ENCODE measurements around the gene MALL. TPM values are rescaled to one million over a fixed set of nuclear protein-coding genes. Genes with fewer than 3 reads are reported as not detected.

Gene MALL
- total and polyA plus RNA-seq, 10 of the 15 experiments (the other 5 are each of a cell fraction or from before 2014, with no cell fraction given): 0.26 TPM; not detected in 9

GRCh38 chr2:110095994-110096633 is 19.5 kb downstream of the MALL start:
- H3K36me3 ChIP-seq (ENCODE audit: control insufficient read depth in 2 of 2, insufficient read depth in 2 of 2, low read length in 1 of 2): no peaks in the 10 kb centered on the region
- ChIA-PET POLR2A (no interaction called here), RAD21 (ENCODE audit: unreplicated experiment) (no interaction called here), SMC1A (ENCODE audit: uncharacterized antibody, unreplicated experiment) (no interaction called here), CTCF (no interaction called here)
- no peaks in the 10 kb centered on the region for H3K27me3 ChIP-seq (replicated peaks in 1 of 2; ENCODE audit: control insufficient read depth in 2 of 2, insufficient read depth in 2 of 2, low read length in 1 of 2)
- no peaks in the 10 kb centered on the region for H3K4me1 ChIP-seq (ENCODE audit: control insufficient read depth, insufficient read depth, low read length)
- intact Hi-C loops (cut with micrococcal nuclease; ENCODE audit: unreplicated experiment): no loop called here
- no peak overlapping the region for H3K27ac ChIP-seq (ENCODE audit: control insufficient read depth, insufficient read depth)
- no peak overlapping the region for H3K4me2 ChIP-seq (ENCODE audit: control insufficient read depth, insufficient read depth)
- H4K20me1 ChIP-seq (ENCODE audit: control insufficient read depth, insufficient read depth): no peaks in the 10 kb centered on the region
- no peaks in the 10 kb centered on the region for H3K9me3 ChIP-seq (replicated peaks; ENCODE audit: control insufficient read depth, insufficient read depth, low read length)
- BruUV-seq (replicated peaks): no TSS peak
- no peak overlapping the region for H2AFZ ChIP-seq (ENCODE audit: control insufficient read depth, low read depth, low read length)
- H3K79me2 ChIP-seq (ENCODE audit: control insufficient read depth, insufficient read depth, low read length): no peaks in the 10 kb centered on the region
- in situ Hi-C loops (cut with MboI): no loop called here
- FAIRE-seq (no peak), DNase-seq (ENCODE audit: low read depth, low spot score) (no peak), ATAC-seq (no peak)
- TF ChIP-seq, protein P1, sequence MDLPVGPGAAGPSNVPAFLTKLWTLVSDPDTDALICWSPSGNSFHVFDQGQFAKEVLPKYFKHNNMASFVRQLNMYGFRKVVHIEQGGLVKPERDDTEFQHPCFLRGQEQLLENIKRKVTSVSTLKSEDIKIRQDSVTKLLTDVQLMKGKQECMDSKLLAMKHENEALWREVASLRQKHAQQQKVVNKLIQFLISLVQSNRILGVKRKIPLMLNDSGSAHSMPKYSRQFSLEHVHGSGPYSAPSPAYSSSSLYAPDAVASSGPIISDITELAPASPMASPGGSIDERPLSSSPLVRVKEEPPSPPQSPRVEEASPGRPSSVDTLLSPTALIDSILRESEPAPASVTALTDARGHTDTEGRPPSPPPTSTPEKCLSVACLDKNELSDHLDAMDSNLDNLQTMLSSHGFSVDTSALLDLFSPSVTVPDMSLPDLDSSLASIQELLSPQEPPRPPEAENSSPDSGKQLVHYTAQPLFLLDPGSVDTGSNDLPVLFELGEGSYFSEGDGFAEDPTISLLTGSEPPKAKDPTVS (IDR thresholded peaks at IDR 0.05; ENCODE audit: low read depth, low read length): no peak
- TF ChIP-seq MYB (IDR thresholded peaks at IDR 0.05; ENCODE audit: borderline replicate concordance, low read depth, low read length) (no peak), SREBF2 (IDR thresholded peaks at IDR 0.05; ENCODE audit: low read length) (no peak), RAD51 (IDR thresholded peaks at IDR 0.05) (no peak), YBX1 (IDR thresholded peaks at IDR 0.05) (no peak), SUPT20H (IDR thresholded peaks at IDR 0.05; ENCODE audit: borderline replicate concordance, control insufficient read depth, low read depth, low read length) (no peak), SIX5 (IDR thresholded peaks at IDR 0.05; ENCODE audit: low read depth, low read length, severe bottlenecking) (no peak), SP1 (IDR thresholded peaks at IDR 0.05; ENCODE audit: low read depth, low read length) (no peak)
- TF ChIP-seq, protein P2, sequence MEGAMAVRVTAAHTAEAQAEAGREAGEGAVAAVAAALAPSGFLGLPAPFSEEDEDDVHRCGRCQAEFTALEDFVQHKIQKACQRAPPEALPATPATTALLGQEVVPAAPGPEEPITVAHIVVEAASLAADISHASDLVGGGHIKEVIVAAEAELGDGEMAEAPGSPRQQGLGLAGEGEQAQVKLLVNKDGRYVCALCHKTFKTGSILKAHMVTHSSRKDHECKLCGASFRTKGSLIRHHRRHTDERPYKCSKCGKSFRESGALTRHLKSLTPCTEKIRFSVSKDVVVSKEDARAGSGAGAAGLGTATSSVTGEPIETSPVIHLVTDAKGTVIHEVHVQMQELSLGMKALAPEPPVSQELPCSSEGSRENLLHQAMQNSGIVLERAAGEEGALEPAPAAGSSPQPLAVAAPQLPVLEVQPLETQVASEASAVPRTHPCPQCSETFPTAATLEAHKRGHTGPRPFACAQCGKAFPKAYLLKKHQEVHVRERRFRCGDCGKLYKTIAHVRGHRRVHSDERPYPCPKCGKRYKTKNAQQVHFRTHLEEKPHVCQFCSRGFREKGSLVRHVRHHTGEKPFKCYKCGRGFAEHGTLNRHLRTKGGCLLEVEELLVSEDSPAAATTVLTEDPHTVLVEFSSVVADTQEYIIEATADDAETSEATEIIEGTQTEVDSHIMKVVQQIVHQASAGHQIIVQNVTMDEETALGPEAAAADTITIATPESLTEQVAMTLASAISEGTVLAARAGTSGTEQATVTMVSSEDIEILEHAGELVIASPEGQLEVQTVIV (IDR thresholded peaks at IDR 0.05; ENCODE audit: borderline replicate concordance, partially characterized antibody): no peak
- TF ChIP-seq, protein P3, sequence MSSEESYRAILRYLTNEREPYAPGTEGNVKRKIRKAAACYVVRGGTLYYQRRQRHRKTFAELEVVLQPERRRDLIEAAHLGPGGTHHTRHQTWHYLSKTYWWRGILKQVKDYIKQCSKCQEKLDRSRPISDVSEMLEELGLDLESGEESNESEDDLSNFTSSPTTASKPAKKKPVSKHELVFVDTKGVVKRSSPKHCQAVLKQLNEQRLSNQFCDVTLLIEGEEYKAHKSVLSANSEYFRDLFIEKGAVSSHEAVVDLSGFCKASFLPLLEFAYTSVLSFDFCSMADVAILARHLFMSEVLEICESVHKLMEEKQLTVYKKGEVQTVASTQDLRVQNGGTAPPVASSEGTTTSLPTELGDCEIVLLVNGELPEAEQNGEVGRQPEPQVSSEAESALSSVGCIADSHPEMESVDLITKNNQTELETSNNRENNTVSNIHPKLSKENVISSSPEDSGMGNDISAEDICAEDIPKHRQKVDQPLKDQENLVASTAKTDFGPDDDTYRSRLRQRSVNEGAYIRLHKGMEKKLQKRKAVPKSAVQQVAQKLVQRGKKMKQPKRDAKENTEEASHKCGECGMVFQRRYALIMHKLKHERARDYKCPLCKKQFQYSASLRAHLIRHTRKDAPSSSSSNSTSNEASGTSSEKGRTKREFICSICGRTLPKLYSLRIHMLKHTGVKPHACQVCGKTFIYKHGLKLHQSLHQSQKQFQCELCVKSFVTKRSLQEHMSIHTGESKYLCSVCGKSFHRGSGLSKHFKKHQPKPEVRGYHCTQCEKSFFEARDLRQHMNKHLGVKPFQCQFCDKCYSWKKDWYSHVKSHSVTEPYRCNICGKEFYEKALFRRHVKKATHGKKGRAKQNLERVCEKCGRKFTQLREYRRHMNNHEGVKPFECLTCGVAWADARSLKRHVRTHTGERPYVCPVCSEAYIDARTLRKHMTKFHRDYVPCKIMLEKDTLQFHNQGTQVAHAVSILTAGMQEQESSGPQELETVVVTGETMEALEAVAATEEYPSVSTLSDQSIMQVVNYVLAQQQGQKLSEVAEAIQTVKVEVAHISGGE (CRISPR knock-in tag; IDR thresholded peaks at IDR 0.05): no peak
- H3K4me3 ChIP-seq: no peak overlapping the region
- 53% methylated on average over 8 of the region's 8 CpGs for WGBS (ENCODE audit: insufficient coverage, insufficient replicate concordance, low lambda C conversion rate, missing lambda C conversion rate)
- no peak overlapping the region for H3K9ac ChIP-seq (ENCODE audit: control insufficient read depth, insufficient read depth, low read length)
